CD14-positive monocyte (primary cell): ENCODE results near the gene APOD. TPM values are rescaled to one million over a fixed set of nuclear protein-coding genes. Genes with fewer than 3 reads are reported as not detected.
"Not testable (repeated sequence)": the region's sequence is repeated elsewhere in the genome, so short reads cannot be mapped to it uniquely, and the experiment has no call there.

Experiments
- DNase-seq, 3 donors: peaks; one replicate each; pipeline ENCODE4 v3.0.0-alpha.2; 2011 to 2022
- H2AFZ ChIP-seq: 2 replicates; pipeline ENCODE4 v1.6.0; 2012; ENCODE audit warnings: mild to moderate bottlenecking, low read depth, low read length, inconsistent platforms; ENCODE audit not compliant: insufficient read depth, poor library complexity, severe bottlenecking
- H3K27ac ChIP-seq, 2 donors: 1 replicate in 1 of 2; 2 replicates in 1 of 2; pipeline ENCODE4 v1.5.1; 2012 to 2013; ENCODE audit warnings: low read length in 2 of 2, control low read depth in 1 of 2, inconsistent platforms in 1 of 2, low read depth in 1 of 2, mild to moderate bottlenecking in 1 of 2
- H3K27me3 ChIP-seq, 2 donors: one replicate each; pipeline versions ENCODE4 v1.6.0 to v1.6.1; 2011 to 2013; ENCODE audit warnings: low read length in 2 of 2; ENCODE audit not compliant: control insufficient read depth in 2 of 2, insufficient read depth in 2 of 2
- H3K36me3 ChIP-seq, 2 donors: replicated peaks in 1 of 2; 1 replicate in 1 of 2; 2 replicates in 1 of 2; pipeline versions ENCODE4 v1.5.1 to v1.6.1; 2012 to 2013; ENCODE audit warnings: low read length in 2 of 2, control low read depth in 1 of 2, inconsistent platforms in 1 of 2, mild to moderate bottlenecking in 1 of 2; ENCODE audit not compliant: insufficient read depth in 2 of 2, control insufficient read depth in 1 of 2
- H3K4me1 ChIP-seq, 2 donors: 1 replicate in 1 of 2; 2 replicates in 1 of 2; pipeline versions ENCODE4 v1.5.1 to v1.6.1; 2012 to 2013; ENCODE audit warnings: low read length in 2 of 2, control low read depth in 1 of 2, inconsistent platforms in 1 of 2, mild to moderate bottlenecking in 1 of 2, moderate library complexity in 1 of 2; ENCODE audit not compliant: insufficient read depth in 2 of 2, control insufficient read depth in 1 of 2
- H3K4me2 ChIP-seq: replicated peaks from 2 replicates; pipeline ENCODE3; 2012; ENCODE audit warnings: low read length, moderate library complexity, mild to moderate bottlenecking; ENCODE audit not compliant: poor library complexity, severe bottlenecking; ENCODE audit errors: extremely low read depth
- H3K4me3 ChIP-seq, 3 experiments: fragments of 200-600 bp in 1 of 3; sonication (generic) in 1 of 3; replicated peaks in 1 of 3; 1 replicate in 2 of 3; 2 replicates in 1 of 3; pipeline ENCODE4 v1.5.1; 2011 to 2013; ENCODE audit warnings: low read length in 3 of 3, mild to moderate bottlenecking in 3 of 3, control low read depth in 2 of 3, low read depth in 2 of 3, inconsistent platforms in 1 of 3, moderate library complexity in 1 of 3
- H3K79me2 ChIP-seq: 2 replicates; pipeline ENCODE4 v1.6.0; 2012; ENCODE audit warnings: mild to moderate bottlenecking, control low read depth, inconsistent platforms, low read length, moderate library complexity; ENCODE audit not compliant: insufficient read depth
- H3K9ac ChIP-seq: 2 replicates; pipeline ENCODE4 v1.6.0; 2017; ENCODE audit warnings: low read length, mild to moderate bottlenecking; ENCODE audit not compliant: insufficient read depth, poor library complexity, severe bottlenecking
- H3K9me3 ChIP-seq, 2 donors: replicated peaks in 1 of 2; 1 replicate in 1 of 2; 2 replicates in 1 of 2; pipeline versions ENCODE4 v1.5.1 to v1.6.1; 2012 to 2013; ENCODE audit warnings: low read length in 2 of 2, control low read depth in 1 of 2; ENCODE audit not compliant: control insufficient read depth in 1 of 2, insufficient read depth in 1 of 2
- H4K20me1 ChIP-seq: 2 replicates; pipeline ENCODE4 v1.6.0; 2012; ENCODE audit warnings: mild to moderate bottlenecking, low read length, control low read depth, moderate library complexity; ENCODE audit not compliant: insufficient read depth
- H3K27ac Mint-ChIP-seq, 7 donors: one replicate each; pipeline ENCODE4 v1.8.0; 2020; ENCODE audit warnings: mild to moderate bottlenecking in 7 of 7, mixed read lengths in 7 of 7, moderate library complexity in 6 of 7, inconsistent platforms in 2 of 7
- H3K27me3 Mint-ChIP-seq, 3 donors: one replicate each; pipeline ENCODE4 v1.8.0; 2021 to 2022; ENCODE audit warnings: low read depth in 3 of 3, mild to moderate bottlenecking in 3 of 3, mixed read lengths in 3 of 3, moderate library complexity in 3 of 3, inconsistent platforms in 1 of 3
- H3K36me3 Mint-ChIP-seq, 2 donors: one replicate each; pipeline ENCODE4 v1.8.0; 2020; ENCODE audit warnings: mixed read lengths in 2 of 2, inconsistent platforms in 1 of 2, mild to moderate bottlenecking in 1 of 2
- H3K4me1 Mint-ChIP-seq: one replicate; pipeline ENCODE4 v1.8.0; 2020; ENCODE audit warnings: mild to moderate bottlenecking, mixed read lengths
- H3K4me3 Mint-ChIP-seq, 2 donors: one replicate each; pipeline ENCODE4 v1.8.0; 2020; ENCODE audit warnings: mild to moderate bottlenecking in 2 of 2, mixed read lengths in 2 of 2, moderate library complexity in 1 of 2
- H3K9me3 Mint-ChIP-seq, 7 donors: one replicate each; pipeline ENCODE4 v1.8.0; 2020 to 2022; ENCODE audit warnings: mixed read lengths in 7 of 7, mild to moderate bottlenecking in 6 of 7, moderate library complexity in 6 of 7, inconsistent platforms in 2 of 7
- WGBS: methylation state at CpG from one replicate; pipeline ENCODE4 v1.1.5; 2013; ENCODE audit warnings: missing lambda C conversion rate; ENCODE audit not compliant: insufficient coverage; 5-methylcytosine and 5-hydroxymethylcytosine counted together
- intact Hi-C, 2 donors: fragments of 100-400 bp; cut with micrococcal nuclease; formaldehyde crosslinking; loops; one replicate each; pipeline versions ENCODE4 v1.15.0 to v1.15.1; 2023
- polyA minus RNA-seq: library from RNA; depleted of rRNA, polyadenylated mRNA; stranded (reverse); fragments of >200 nt; gene quantifications from 2 replicates; pipeline ENCODE4 v1.2.3, GENCODE V29; 2012
- polyA plus RNA-seq, 3 donors: library from polyadenylated mRNA; depleted of rRNA in 1 of 3; unstranded in 2 of 3; stranded (reverse) in 1 of 3; fragments of 300-500 nt in 2 of 3; fragments of >200 nt in 1 of 3; fragmentation: Illumina TruSeq in 2 of 3; gene quantifications; 1 replicate in 2 of 3; 2 replicates in 1 of 3; pipeline ENCODE4 v1.2.3, GENCODE V29; 2012 to 2021
- total RNA-seq, 12 experiments: library from RNA in 1 of 12; stranded (reverse) in 1 of 12; fragments of 120-200 nt in 1 of 12; gene quantifications; one replicate each; pipeline ENCODE4 v1.2.4 and lab custom pipeline; 2013 to 2026; ENCODE audit warnings: mixed read lengths in 6 of 12, inconsistent platforms in 1 of 12
- TF ChIP-seq, protein P1 (sequence below): fragments of 200-600 bp; IDR thresholded peaks from one replicate; pipeline ENCODE4 v1.8.0; 2022; ENCODE audit warnings: antibody characterized with exemption, mild to moderate bottlenecking

The APOD gene
- not detected for total RNA-seq (2013)
- not detected for polyA plus RNA-seq
- not detected in 2 replicates for polyA minus RNA-seq
- 0 to 0.75 (median 0) reads per million in 11 experiments for total RNA-seq (lab: John Stamatoyannopoulos, UW)

DNA sequence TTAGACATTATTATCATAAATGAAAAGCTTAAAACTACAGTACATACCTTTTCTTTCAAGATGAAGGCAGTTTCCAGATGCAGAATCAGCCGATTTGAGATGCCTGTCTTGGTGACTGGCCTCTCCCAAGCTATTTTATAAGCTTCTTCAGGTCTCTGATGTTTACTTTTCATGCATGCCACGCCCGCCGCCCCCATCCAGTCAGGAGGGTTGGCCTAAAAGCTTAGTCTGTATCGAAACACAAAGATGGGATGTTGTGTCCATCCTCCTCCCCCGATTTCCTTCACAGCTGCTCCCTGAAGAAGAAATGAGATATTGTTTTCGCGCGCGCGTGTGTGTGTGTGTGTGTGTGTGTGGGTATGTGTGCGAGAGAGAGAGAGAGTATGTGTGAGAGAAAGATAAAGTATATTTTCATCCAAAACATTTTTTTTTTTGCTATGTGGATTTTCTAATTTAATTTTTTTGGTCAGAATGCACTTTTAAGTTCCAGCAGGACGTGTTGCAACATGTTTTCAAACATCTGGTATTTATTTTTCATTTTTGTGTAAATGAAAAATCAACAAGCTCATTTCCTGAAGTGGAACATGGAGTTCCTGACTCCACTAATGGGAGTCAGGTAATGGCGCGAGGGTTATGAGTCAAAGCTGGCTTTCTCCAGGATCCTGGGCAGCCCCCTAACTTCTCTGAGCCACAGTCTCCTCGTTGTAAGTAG lies at the start of gene APOD:
APOD (minus strand) TSS at position 110 of the 712 bp plus-strand sequence. CDS start 4,479 bp downstream, outside the sequence.
- H2AFZ ChIP-seq, result no peak within 1 kb of the TSS
- H3K9me3 ChIP-seq, result peaks cover 4 to 6% of the 10 kb centered on the region in 2 donors
- H3K79me2 ChIP-seq, result no peaks in the 10 kb centered on the region
- no peak within 1 kb of the TSS for H3K27ac ChIP-seq
- no peak within 1 kb of the TSS for H3K4me3 ChIP-seq
- Mint-ChIP-seq H3K36me3 (no peaks in the 10 kb centered on the region), H3K27me3 (peaks cover 47 to 62% (median 49%) of the 10 kb centered on the region in 3 donors), H3K4me3 (peak within 1 kb of the TSS in 1 of 2 donors; percentile 62), H3K9me3 (peaks cover 0 to 7% (median 0%) of the 10 kb centered on the region in 7 donors), H3K4me1 (peaks cover 7% of the 10 kb centered on the region), H3K27ac (peak within 1 kb of the TSS in 1 of 7 donors; percentile 42)
- TF ChIP-seq, protein P1, sequence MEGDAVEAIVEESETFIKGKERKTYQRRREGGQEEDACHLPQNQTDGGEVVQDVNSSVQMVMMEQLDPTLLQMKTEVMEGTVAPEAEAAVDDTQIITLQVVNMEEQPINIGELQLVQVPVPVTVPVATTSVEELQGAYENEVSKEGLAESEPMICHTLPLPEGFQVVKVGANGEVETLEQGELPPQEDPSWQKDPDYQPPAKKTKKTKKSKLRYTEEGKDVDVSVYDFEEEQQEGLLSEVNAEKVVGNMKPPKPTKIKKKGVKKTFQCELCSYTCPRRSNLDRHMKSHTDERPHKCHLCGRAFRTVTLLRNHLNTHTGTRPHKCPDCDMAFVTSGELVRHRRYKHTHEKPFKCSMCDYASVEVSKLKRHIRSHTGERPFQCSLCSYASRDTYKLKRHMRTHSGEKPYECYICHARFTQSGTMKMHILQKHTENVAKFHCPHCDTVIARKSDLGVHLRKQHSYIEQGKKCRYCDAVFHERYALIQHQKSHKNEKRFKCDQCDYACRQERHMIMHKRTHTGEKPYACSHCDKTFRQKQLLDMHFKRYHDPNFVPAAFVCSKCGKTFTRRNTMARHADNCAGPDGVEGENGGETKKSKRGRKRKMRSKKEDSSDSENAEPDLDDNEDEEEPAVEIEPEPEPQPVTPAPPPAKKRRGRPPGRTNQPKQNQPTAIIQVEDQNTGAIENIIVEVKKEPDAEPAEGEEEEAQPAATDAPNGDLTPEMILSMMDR, result no peak
- H3K27me3 ChIP-seq, result peaks cover 34 to 51% of the 10 kb centered on the region in 2 donors
- H3K4me2 ChIP-seq, result no peak within 1 kb of the TSS
- peaks cover 13 to 15% of the 10 kb centered on the region in 2 donors for H3K4me1 ChIP-seq
- H3K36me3 ChIP-seq, result no peaks in the 10 kb centered on the region
- intact Hi-C loops, result no loop called here
- H3K9ac ChIP-seq, result no peak within 1 kb of the TSS
- 100% methylated on average over 3 of the region's 16 CpGs for WGBS
- no peak for DNase-seq
- no peaks in the 10 kb centered on the region for H4K20me1 ChIP-seq

DNA sequence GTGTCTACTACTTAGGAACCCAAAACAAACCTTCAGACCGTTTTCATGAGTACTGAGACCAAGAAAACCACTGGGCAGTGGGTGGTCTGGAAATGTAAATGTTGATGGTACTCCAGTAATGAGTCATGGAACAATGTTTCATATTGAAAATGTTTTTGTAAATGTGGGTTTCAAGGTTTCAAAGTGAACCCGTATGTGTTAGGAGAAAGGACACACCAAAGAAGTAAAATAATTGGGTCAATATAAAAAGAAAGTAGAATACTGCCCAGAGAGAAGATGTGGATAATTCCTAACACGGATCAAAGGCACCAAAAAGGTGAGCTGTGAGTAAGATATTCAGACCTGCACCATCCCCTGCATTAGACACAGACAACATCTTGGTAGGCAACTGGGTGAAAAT lies 49.6 kb upstream of the APOD start:
- H3K9ac ChIP-seq, H3K27ac ChIP-seq, H3K27me3 ChIP-seq, H3K9me3 Mint-ChIP-seq, DNase-seq, intact Hi-C loops, H3K36me3 ChIP-seq, H4K20me1 ChIP-seq, H3K27ac Mint-ChIP-seq, H3K4me3 ChIP-seq, H3K4me1 ChIP-seq, H2AFZ ChIP-seq, H3K36me3 Mint-ChIP-seq, H3K79me2 ChIP-seq, H3K4me2 ChIP-seq, H3K9me3 ChIP-seq, H3K4me1 Mint-ChIP-seq: not testable (repeated sequence)
- H3K4me3 Mint-ChIP-seq, result peak overlapping the region in 1 of 2 donors; percentile 74
- H3K27me3 Mint-ChIP-seq, result peaks cover 2 to 39% (median 17%) of the 10 kb centered on the region in 3 donors
- WGBS, result no CpG with 5 or more reads among the region's 3 CpGs

DNA sequence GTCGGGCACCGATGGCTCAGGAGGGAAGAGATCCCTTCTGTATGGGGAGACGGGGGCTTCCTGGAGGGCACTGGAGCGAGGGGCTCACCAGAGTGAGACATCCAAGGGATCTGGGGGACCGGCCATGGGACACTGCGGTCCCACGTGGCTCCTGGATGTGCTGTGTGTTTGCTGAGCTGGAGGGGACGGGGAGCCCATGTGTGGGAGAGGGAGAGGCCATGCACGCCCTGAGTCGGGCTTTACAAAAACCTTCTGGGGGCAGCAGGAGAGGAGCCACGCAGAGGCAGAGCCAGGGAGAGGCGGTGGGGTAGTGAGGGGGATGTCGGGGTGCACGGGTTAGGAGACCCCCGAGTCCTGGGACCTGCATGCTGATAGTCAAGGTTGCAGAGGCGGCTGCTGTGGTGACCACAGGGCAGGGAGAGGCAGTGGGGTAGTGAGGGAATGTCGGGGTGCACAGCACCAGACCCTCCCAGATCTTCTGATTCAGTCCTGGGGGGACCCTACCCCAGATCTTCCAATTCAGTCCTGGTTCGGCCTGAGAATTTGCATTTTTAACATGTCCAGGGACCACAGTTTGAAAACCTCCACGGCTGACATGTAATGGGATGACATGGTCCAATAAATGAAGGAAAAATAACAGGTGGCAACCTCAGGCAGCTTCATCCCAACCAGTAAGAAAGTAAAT lies 48.9 kb upstream of the APOD start:
- intact Hi-C loops, H3K27ac ChIP-seq, H3K9ac ChIP-seq, H3K79me2 ChIP-seq, H3K4me3 ChIP-seq, H3K4me1 ChIP-seq, H4K20me1 ChIP-seq, H2AFZ ChIP-seq, H3K27me3 ChIP-seq, H3K4me2 ChIP-seq, H3K36me3 Mint-ChIP-seq, H3K9me3 Mint-ChIP-seq, H3K36me3 ChIP-seq, DNase-seq, H3K27ac Mint-ChIP-seq, H3K4me1 Mint-ChIP-seq, H3K9me3 ChIP-seq: not testable (repeated sequence)
- Mint-ChIP-seq H3K27me3 (peaks cover 2 to 39% (median 17%) of the 10 kb centered on the region in 3 donors), H3K4me3 (peak overlapping the region in 1 of 2 donors; percentile 43)
- 100% methylated on average over 6 of the region's 19 CpGs for WGBS
